ENCODE measurements around the gene ISLR2.

ISLR2 gene

GRCh38 chr15:74128785-74129585 is 1.4 kb upstream of the ISLR2 start:
- DNase-seq: no peak

GRCh38 chr15:74129586-74130154 is 716 bp upstream of the ISLR2 start:
- DNase-seq: no peak

GRCh38 chr15:74130849-74131627 is 652 bp downstream of the ISLR2 start:
- no peak for DNase-seq

- no peak for DNase-seq
These were observed 1.4 kb downstream of the ISLR2 start for GRCh38 chr15:74131628-74132413.

- no peak for DNase-seq
These were observed 2.6 kb downstream of the ISLR2 start for GRCh38 chr15:74132681-74133651.

GRCh38 chr15:74133694-74134386 is 3.5 kb downstream of the ISLR2 start:
- DNase-seq: no peak

- peak; percentile 25 to 55 for DNase-seq
These were observed 4.1 kb downstream of the ISLR2 start for GRCh38 chr15:74134387-74135027.

- no peak for DNase-seq
These were observed 4.7 kb downstream of the ISLR2 start for GRCh38 chr15:74135041-74135565.

- DNase-seq: no peak
These were observed 6.1 kb downstream of the ISLR2 start for GRCh38 chr15:74136540-74136813.

GRCh38 chr15:74136814-74137536 is 6.6 kb downstream of the ISLR2 start:
- DNase-seq: no peak

GRCh38 chr15:74137537-74137894 is 7.1 kb downstream of the ISLR2 start:
- no peak for DNase-seq

GRCh38 chr15:74138642-74139041 is 8.3 kb downstream of the ISLR2 start:
- DNase-seq: no peak

- no peak for DNase-seq
These were observed 11.2 kb downstream of the ISLR2 start for GRCh38 chr15:74141591-74141990.

GRCh38 chr15:74144153-74144775 is 13.9 kb downstream of the ISLR2 start:
- DNase-seq: no peak

- DNase-seq: no peak
These were observed 16.0 kb downstream of the ISLR2 start for GRCh38 chr15:74146277-74146800.

- DNase-seq: no peak
These were observed 16.7 kb downstream of the ISLR2 start for GRCh38 chr15:74147051-74147450.

- no peak for DNase-seq
These were observed 25.5 kb downstream of the ISLR2 start for GRCh38 chr15:74155766-74156417.

- DNase-seq: no peak
These were observed 26.5 kb downstream of the ISLR2 start for GRCh38 chr15:74156678-74157411.

Data from inflammatory macrophage treated with lipopolysaccharide for 1 hour (primary cell).